ENCODE data around the gene LILRB5. TPM values are rescaled to one million over a fixed set of nuclear protein-coding genes. Genes with fewer than 3 reads are reported as not detected.
"Not testable (repeated sequence)": the region's sequence is repeated elsewhere in the genome, so short reads cannot be mapped to it uniquely, and the experiment has no call there.

The LILRB5 gene
- total and polyA plus RNA-seq, 2 donors (not counting 1 experiment from before 2014, with no cell fraction given): 0.05 TPM; not detected in 1

- CTCF ChIA-PET: not testable (repeated sequence)
- H3K27me3 Mint-ChIP-seq: peaks cover 18% of the 10 kb centered on the region
These were observed 20.1 kb upstream of the LILRB5 start for GRCh38 chr19:54277111-54277615.

DNA sequence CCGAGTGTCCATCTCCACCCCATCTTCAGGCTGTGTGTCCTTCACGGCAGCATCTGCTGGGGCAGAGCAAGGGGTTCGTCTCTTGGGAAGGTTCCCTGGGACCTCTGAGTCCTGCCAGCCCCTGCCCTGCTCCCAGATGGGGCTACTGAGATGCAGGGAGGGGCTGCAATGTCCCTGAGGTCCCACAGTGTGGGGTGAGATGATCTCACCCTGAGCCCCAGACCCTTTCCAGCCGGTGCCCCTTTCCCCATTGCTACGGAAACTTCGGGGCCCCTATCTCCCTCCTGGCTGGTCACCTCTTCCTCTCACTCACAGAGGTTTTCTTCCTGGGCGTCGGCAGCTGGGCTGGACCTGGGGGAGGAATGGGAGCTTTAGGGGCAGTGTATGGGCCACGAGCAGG lies 18.9 kb upstream of the LILRB5 start:
- Histone ChIP-seq H3K4me2 (replicated peaks; ENCODE audit: low read depth, low read length, poor library complexity, severe bottlenecking) (no peak overlapping the region), H3K36me3 (replicated peaks in 1 of 2; ENCODE audit: control extremely low read depth in 1 of 2, control insufficient read depth in 1 of 2, extremely low read depth in 1 of 2, insufficient read depth in 2 of 2, low read length in 1 of 2) (no peaks in the 10 kb centered on the region), H3K79me2 (ENCODE audit: control insufficient read depth, insufficient read depth, low read length) (no peaks in the 10 kb centered on the region), H3K9ac (ENCODE audit: low read length) (no peak overlapping the region), H2AFZ (ENCODE audit: insufficient read depth, low read depth, low read length, poor library complexity, severe bottlenecking) (no peak overlapping the region), H3K27ac (ENCODE audit: low read length in 2 of 2) (no peak overlapping the region), H3K27me3 (replicated peaks in 1 of 4; ENCODE audit: control extremely low read depth in 1 of 4, control insufficient read depth in 3 of 4, insufficient read depth in 4 of 4, low read length in 3 of 4) (peaks cover 0 to 32% (median 3%) of the 10 kb centered on the region in 4 experiments), H3K9me3 (ENCODE audit: control extremely low read depth in 1 of 3, control insufficient read depth in 2 of 3, insufficient read depth in 1 of 3, low read length in 2 of 3) (peaks cover 0 to 4% (median 0%) of the 10 kb centered on the region in 3 donors), H3K4me1 (ENCODE audit: control insufficient read depth in 2 of 2, insufficient read depth in 2 of 2, low read length in 2 of 2) (peaks cover 14 to 18% of the 10 kb centered on the region in 2 donors), H4K20me1 (ENCODE audit: control insufficient read depth, insufficient read depth, low read length, poor library complexity, severe bottlenecking) (no peaks in the 10 kb centered on the region), H3K4me3 (ENCODE audit: control extremely low read depth in 1 of 5, extremely low read depth in 1 of 5, insufficient read depth in 1 of 5, low read depth in 2 of 5, low read length in 4 of 5) (no peak overlapping the region)
- H3K4me3 Mint-ChIP-seq: no peak overlapping the region
- TF ChIP-seq, protein P1, sequence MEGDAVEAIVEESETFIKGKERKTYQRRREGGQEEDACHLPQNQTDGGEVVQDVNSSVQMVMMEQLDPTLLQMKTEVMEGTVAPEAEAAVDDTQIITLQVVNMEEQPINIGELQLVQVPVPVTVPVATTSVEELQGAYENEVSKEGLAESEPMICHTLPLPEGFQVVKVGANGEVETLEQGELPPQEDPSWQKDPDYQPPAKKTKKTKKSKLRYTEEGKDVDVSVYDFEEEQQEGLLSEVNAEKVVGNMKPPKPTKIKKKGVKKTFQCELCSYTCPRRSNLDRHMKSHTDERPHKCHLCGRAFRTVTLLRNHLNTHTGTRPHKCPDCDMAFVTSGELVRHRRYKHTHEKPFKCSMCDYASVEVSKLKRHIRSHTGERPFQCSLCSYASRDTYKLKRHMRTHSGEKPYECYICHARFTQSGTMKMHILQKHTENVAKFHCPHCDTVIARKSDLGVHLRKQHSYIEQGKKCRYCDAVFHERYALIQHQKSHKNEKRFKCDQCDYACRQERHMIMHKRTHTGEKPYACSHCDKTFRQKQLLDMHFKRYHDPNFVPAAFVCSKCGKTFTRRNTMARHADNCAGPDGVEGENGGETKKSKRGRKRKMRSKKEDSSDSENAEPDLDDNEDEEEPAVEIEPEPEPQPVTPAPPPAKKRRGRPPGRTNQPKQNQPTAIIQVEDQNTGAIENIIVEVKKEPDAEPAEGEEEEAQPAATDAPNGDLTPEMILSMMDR (IDR thresholded peaks at IDR 0.05): no peak
- no peak for TF ChIP-seq EZH2 (IDR thresholded peaks at IDR 0.05; ENCODE audit: borderline replicate concordance, insufficient read depth, low read depth, low read length, poor library complexity, severe bottlenecking)
- peaks cover 33% of the 10 kb centered on the region for H3K4me1 Mint-ChIP-seq
- ATAC-seq (ENCODE audit: low read depth) (no peak), DNase-seq (no peak)
- ChIA-PET POLR2A (no interaction called here), CTCF (no interaction called here)
- WGBS (ENCODE audit: insufficient coverage): 90% methylated on average over 1 of the region's 9 CpGs
- no peaks in the 10 kb centered on the region for H3K9me3 Mint-ChIP-seq (ENCODE audit: insufficient read depth)
- no peak overlapping the region for H3K27ac Mint-ChIP-seq
- peaks cover 20% of the 10 kb centered on the region for H3K27me3 Mint-ChIP-seq
- intact Hi-C loops (cut with micrococcal nuclease): no loop called here

More at GRCh38 chr19:54277111-54277615, 20.1 kb upstream of the LILRB5 start:
- H3K27ac Mint-ChIP-seq; H2AFZ ChIP-seq (ENCODE audit: insufficient read depth, low read depth, low read length, poor library complexity, severe bottlenecking); ATAC-seq (ENCODE audit: low read depth); H3K79me2 ChIP-seq (ENCODE audit: control insufficient read depth, insufficient read depth, low read length); H3K9ac ChIP-seq (ENCODE audit: low read length); H3K4me3 Mint-ChIP-seq; DNase-seq; H3K4me2 ChIP-seq (replicated peaks; ENCODE audit: low read depth, low read length, poor library complexity, severe bottlenecking); H3K9me3 Mint-ChIP-seq (ENCODE audit: insufficient read depth); intact Hi-C loops (cut with micrococcal nuclease); H3K9me3 ChIP-seq (ENCODE audit: control extremely low read depth in 1 of 3, control insufficient read depth in 2 of 3, insufficient read depth in 1 of 3, low read length in 2 of 3); H3K27ac ChIP-seq (ENCODE audit: low read length in 2 of 2); POLR2A ChIA-PET; H3K36me3 ChIP-seq (replicated peaks in 1 of 2; ENCODE audit: control extremely low read depth in 1 of 2, control insufficient read depth in 1 of 2, extremely low read depth in 1 of 2, insufficient read depth in 2 of 2, low read length in 1 of 2); H3K4me3 ChIP-seq (ENCODE audit: control extremely low read depth in 1 of 5, extremely low read depth in 1 of 5, insufficient read depth in 1 of 5, low read depth in 2 of 5, low read length in 4 of 5); H4K20me1 ChIP-seq (ENCODE audit: control insufficient read depth, insufficient read depth, low read length, poor library complexity, severe bottlenecking): not testable (repeated sequence)
- Histone ChIP-seq H3K4me1 (ENCODE audit: control insufficient read depth in 2 of 2, insufficient read depth in 2 of 2, low read length in 2 of 2) (peaks cover 26 to 28% of the 10 kb centered on the region in 2 donors), H3K27me3 (replicated peaks in 1 of 4; ENCODE audit: control extremely low read depth in 1 of 4, control insufficient read depth in 3 of 4, insufficient read depth in 4 of 4, low read length in 3 of 4) (peaks cover 0 to 27% (median 3%) of the 10 kb centered on the region in 4 experiments)
- WGBS (ENCODE audit: insufficient coverage): 89% methylated on average over 8 of the region's 15 CpGs
- peaks cover 40% of the 10 kb centered on the region for H3K4me1 Mint-ChIP-seq

GRCh38 chr19:54274516-54274915 lies 17.4 kb upstream of the LILRB5 start:
- H3K27ac ChIP-seq (ENCODE audit: low read length in 2 of 2); H4K20me1 ChIP-seq (ENCODE audit: control insufficient read depth, insufficient read depth, low read length, poor library complexity, severe bottlenecking); POLR2A ChIA-PET; H3K36me3 ChIP-seq (replicated peaks in 1 of 2; ENCODE audit: control extremely low read depth in 1 of 2, control insufficient read depth in 1 of 2, extremely low read depth in 1 of 2, insufficient read depth in 2 of 2, low read length in 1 of 2); H3K4me3 Mint-ChIP-seq; DNase-seq; H3K9me3 ChIP-seq (ENCODE audit: control extremely low read depth in 1 of 3, control insufficient read depth in 2 of 3, insufficient read depth in 1 of 3, low read length in 2 of 3); H3K9ac ChIP-seq (ENCODE audit: low read length); H3K4me2 ChIP-seq (replicated peaks; ENCODE audit: low read depth, low read length, poor library complexity, severe bottlenecking); H3K27ac Mint-ChIP-seq; H3K9me3 Mint-ChIP-seq (ENCODE audit: insufficient read depth); H3K4me1 ChIP-seq (ENCODE audit: control insufficient read depth in 2 of 2, insufficient read depth in 2 of 2, low read length in 2 of 2); H2AFZ ChIP-seq (ENCODE audit: insufficient read depth, low read depth, low read length, poor library complexity, severe bottlenecking); intact Hi-C loops (cut with micrococcal nuclease); H3K4me3 ChIP-seq (ENCODE audit: control extremely low read depth in 1 of 5, extremely low read depth in 1 of 5, insufficient read depth in 1 of 5, low read depth in 2 of 5, low read length in 4 of 5); ATAC-seq (ENCODE audit: low read depth); H3K79me2 ChIP-seq (ENCODE audit: control insufficient read depth, insufficient read depth, low read length): not testable (repeated sequence)
- H3K27me3 ChIP-seq (replicated peaks in 1 of 4; ENCODE audit: control extremely low read depth in 1 of 4, control insufficient read depth in 3 of 4, insufficient read depth in 4 of 4, low read length in 3 of 4): peaks cover 0 to 37% (median 0%) of the 10 kb centered on the region in 4 experiments
- CTCF ChIA-PET: interaction anchor here (1.8 kb wide), 1 partner anchor 9 kb away, joined by 6 read pairs; no protein-coding TSS in a partner anchor
- Mint-ChIP-seq H3K27me3 (peaks cover 22% of the 10 kb centered on the region), H3K4me1 (peaks cover 19% of the 10 kb centered on the region)
- WGBS (ENCODE audit: insufficient coverage): 90% methylated on average over 2 of the region's 9 CpGs

Measured in B cell (primary cell).